ENCODE results near the gene KIF16B. TPM values are rescaled to one million over a fixed set of nuclear protein-coding genes. Genes with fewer than 3 reads are reported as not detected.

Gene KIF16B
- total and polyA plus RNA-seq, 2 of the 13 experiments (the other 11 are each of a cell fraction or from before 2014, with no cell fraction given), result 6.9 to 18.0 TPM

DNA sequence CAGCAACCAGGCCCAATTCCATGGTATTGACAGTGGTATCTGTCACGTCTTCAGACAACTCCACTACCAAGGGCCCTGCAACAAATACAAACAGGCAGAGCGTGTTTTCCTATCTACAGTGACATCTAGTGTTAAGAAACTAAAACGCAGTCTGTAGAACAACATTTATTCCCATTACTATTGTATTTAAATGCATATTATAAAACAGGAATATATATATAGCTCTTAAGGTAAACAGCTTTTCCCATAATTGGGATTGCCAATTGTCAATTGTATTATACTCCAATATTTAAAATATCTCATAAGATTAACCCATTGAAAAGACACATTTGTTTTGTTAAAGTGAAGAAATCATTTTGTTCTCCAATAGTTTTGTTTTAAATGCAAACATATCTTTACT, 97.2 kb downstream of the KIF16B start (continued):
- TF ChIP-seq, protein P1, sequence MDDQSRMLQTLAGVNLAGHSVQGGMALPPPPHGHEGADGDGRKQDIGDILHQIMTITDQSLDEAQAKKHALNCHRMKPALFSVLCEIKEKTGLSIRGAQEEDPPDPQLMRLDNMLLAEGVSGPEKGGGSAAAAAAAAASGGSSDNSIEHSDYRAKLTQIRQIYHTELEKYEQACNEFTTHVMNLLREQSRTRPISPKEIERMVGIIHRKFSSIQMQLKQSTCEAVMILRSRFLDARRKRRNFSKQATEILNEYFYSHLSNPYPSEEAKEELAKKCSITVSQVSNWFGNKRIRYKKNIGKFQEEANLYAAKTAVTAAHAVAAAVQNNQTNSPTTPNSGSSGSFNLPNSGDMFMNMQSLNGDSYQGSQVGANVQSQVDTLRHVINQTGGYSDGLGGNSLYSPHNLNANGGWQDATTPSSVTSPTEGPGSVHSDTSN (CRISPR knock-in tag; IDR thresholded peaks at IDR 0.05; ENCODE audit: borderline replicate concordance), result no peak
- TF ChIP-seq, protein P2, sequence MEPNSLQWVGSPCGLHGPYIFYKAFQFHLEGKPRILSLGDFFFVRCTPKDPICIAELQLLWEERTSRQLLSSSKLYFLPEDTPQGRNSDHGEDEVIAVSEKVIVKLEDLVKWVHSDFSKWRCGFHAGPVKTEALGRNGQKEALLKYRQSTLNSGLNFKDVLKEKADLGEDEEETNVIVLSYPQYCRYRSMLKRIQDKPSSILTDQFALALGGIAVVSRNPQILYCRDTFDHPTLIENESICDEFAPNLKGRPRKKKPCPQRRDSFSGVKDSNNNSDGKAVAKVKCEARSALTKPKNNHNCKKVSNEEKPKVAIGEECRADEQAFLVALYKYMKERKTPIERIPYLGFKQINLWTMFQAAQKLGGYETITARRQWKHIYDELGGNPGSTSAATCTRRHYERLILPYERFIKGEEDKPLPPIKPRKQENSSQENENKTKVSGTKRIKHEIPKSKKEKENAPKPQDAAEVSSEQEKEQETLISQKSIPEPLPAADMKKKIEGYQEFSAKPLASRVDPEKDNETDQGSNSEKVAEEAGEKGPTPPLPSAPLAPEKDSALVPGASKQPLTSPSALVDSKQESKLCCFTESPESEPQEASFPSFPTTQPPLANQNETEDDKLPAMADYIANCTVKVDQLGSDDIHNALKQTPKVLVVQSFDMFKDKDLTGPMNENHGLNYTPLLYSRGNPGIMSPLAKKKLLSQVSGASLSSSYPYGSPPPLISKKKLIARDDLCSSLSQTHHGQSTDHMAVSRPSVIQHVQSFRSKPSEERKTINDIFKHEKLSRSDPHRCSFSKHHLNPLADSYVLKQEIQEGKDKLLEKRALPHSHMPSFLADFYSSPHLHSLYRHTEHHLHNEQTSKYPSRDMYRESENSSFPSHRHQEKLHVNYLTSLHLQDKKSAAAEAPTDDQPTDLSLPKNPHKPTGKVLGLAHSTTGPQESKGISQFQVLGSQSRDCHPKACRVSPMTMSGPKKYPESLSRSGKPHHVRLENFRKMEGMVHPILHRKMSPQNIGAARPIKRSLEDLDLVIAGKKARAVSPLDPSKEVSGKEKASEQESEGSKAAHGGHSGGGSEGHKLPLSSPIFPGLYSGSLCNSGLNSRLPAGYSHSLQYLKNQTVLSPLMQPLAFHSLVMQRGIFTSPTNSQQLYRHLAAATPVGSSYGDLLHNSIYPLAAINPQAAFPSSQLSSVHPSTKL (CRISPR knock-in tag; IDR thresholded peaks at IDR 0.05), result peak; percentile 21; the same call in 1 of the 2 replicates
- no peak for TF ChIP-seq CBX1 (IDR thresholded peaks at IDR 0.05; ENCODE audit: low read depth)
- no peak for TF ChIP-seq ZBTB7A (CRISPR knock-in tag; IDR thresholded peaks at IDR 0.05)
- TF ChIP-seq GATAD2A (CRISPR knock-in tag; IDR thresholded peaks at IDR 0.05), result peak; percentile 25; the same call in 1 of the 2 replicates
- TF ChIP-seq FOXP1 (IDR thresholded peaks at IDR 0.05), result no peak
- peak; percentile 38; the same call in 1 of the 2 replicates for TF ChIP-seq FOXP1 (CRISPR knock-in tag; IDR thresholded peaks at IDR 0.05)
- TF ChIP-seq SAFB2 (CRISPR knock-in tag; IDR thresholded peaks at IDR 0.05; ENCODE audit: borderline replicate concordance, low read depth), result no peak

DNA sequence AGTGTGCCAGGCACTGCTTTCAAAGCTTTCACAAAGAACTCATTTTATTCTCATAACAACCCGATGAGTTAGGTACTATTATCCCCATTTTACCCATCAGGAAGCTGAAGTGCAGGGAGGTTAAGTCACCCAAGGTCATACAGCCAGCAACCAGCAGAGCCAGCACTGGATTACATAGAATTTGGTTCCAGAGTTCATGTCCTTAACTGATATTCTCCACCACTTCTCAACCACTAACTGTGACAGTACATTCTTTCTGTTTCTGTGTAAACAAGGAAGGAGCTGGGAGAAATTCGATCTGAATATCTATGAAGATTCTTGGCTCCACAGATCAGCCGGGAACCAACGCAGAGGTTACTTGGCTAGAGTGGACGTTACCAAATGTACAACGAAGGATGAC, 98.0 kb downstream of the KIF16B start:
- intact Hi-C loops (cut with micrococcal nuclease; ENCODE audit: unreplicated experiment), result loop anchor here (1.0 to 10.0 kb wide), 7 partner anchors 196 to 1490 kb away; no protein-coding TSS in a partner anchor
- no TSS peak for BruUV-seq (replicated peaks)
- 1% methylated on average over 6 of the region's 6 CpGs for WGBS (ENCODE audit: low lambda C conversion rate)
- ChIA-PET CTCF (ENCODE audit: low intra/inter-chr PET ratio, low total read pairs) (interaction anchor here (1.5 to 2.8 kb wide), 3 partner anchors 123 to 766 kb away, joined by 4 to 41 read pairs (median 8); no protein-coding TSS in a partner anchor), POLR2A (interaction anchor here (0.8 kb wide), 1 partner anchor 254 kb away, joined by 3 read pairs; no protein-coding TSS in a partner anchor)
- Histone ChIP-seq H3K27ac (ENCODE audit: extremely low read length, insufficient read depth, low read length) (peak overlapping the region; percentile 71), H3K79me2 (ENCODE audit: insufficient read depth, low read length) (no peaks in the 10 kb centered on the region), H3K9ac (ENCODE audit: insufficient read depth, low read depth, low read length) (0 out of 2 replicates have a peak overlapping the region, but pooled peaks have one; percentile 1), H3K36me3 (replicated peaks in 1 of 2; ENCODE audit: control insufficient read depth in 1 of 2, insufficient read depth in 2 of 2, low read length in 2 of 2) (no peaks in the 10 kb centered on the region), H3K4me1 (ENCODE audit: insufficient read depth, low read length) (peaks cover 57% of the 10 kb centered on the region), H3K4me3 (replicated peaks in 1 of 3; ENCODE audit: insufficient read depth in 1 of 3, low read depth in 2 of 3, low read length in 3 of 3) (peak overlapping the region in 2 of 3 experiments; percentile 5 to 6; a peak in 2 of 6 replicates), H4K20me1 (ENCODE audit: insufficient read depth, low read length) (peaks cover 5% of the 10 kb centered on the region; the same call in 1 of the 2 replicates), H2AFZ (ENCODE audit: low read length) (no peak overlapping the region), H3K27me3 (ENCODE audit: control insufficient read depth in 1 of 2, insufficient read depth in 2 of 2, low read length in 2 of 2) (no peaks in the 10 kb centered on the region), H3K9me3 (ENCODE audit: low read length) (no peaks in the 10 kb centered on the region), H3K4me2 (ENCODE audit: low read depth, low read length) (peak overlapping the region; percentile 64)
- FAIRE-seq (peak; percentile 75), ATAC-seq (peak; percentile 96), DNase-seq (ENCODE audit: low spot score) (peak; percentile 98)
- in situ Hi-C loops (cut with HindIII; ENCODE audit: extremely low pct_ligation_motif_present, low pct_unique_long_range_greater_than_20kb), result loop anchor here (10.0 kb wide), 2 partner anchors 230 to 760 kb away; no protein-coding TSS in a partner anchor
- TF ChIP-seq, protein P3, sequence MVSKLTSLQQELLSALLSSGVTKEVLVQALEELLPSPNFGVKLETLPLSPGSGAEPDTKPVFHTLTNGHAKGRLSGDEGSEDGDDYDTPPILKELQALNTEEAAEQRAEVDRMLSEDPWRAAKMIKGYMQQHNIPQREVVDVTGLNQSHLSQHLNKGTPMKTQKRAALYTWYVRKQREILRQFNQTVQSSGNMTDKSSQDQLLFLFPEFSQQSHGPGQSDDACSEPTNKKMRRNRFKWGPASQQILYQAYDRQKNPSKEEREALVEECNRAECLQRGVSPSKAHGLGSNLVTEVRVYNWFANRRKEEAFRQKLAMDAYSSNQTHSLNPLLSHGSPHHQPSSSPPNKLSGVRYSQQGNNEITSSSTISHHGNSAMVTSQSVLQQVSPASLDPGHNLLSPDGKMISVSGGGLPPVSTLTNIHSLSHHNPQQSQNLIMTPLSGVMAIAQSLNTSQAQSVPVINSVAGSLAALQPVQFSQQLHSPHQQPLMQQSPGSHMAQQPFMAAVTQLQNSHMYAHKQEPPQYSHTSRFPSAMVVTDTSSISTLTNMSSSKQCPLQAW (CRISPR knock-in tag; IDR thresholded peaks at IDR 0.05), result peak; percentile 59; the same call in 1 of the 2 replicates
- TF ChIP-seq ISX (CRISPR knock-in tag; conservative IDR thresholded peaks at IDR 0.05), result no peak
- no peak for TF ChIP-seq ZNF335 (CRISPR knock-in tag; IDR thresholded peaks at IDR 0.05)
- TF ChIP-seq ZKSCAN1 (IDR thresholded peaks at IDR 0.05; ENCODE audit: low read length), result no peak
- TF ChIP-seq RBM22 (optimal IDR thresholded peaks at IDR 0.05; ENCODE audit: low read length), result no peak
- 0 out of 2 replicates have a peak, but pooled peaks have one; percentile 34 for TF ChIP-seq ADNP (CRISPR knock-in tag; IDR thresholded peaks at IDR 0.05)
- TF ChIP-seq, protein P4, sequence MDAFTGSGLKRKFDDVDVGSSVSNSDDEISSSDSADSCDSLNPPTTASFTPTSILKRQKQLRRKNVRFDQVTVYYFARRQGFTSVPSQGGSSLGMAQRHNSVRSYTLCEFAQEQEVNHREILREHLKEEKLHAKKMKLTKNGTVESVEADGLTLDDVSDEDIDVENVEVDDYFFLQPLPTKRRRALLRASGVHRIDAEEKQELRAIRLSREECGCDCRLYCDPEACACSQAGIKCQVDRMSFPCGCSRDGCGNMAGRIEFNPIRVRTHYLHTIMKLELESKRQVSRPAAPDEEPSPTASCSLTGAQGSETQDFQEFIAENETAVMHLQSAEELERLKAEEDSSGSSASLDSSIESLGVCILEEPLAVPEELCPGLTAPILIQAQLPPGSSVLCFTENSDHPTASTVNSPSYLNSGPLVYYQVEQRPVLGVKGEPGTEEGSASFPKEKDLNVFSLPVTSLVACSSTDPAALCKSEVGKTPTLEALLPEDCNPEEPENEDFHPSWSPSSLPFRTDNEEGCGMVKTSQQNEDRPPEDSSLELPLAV (CRISPR knock-in tag; conservative IDR thresholded peaks at IDR 0.05; ENCODE audit: low read depth), result no peak
